ENCODE measurements around the gene SNX12.
A peak's percentile ranks its signal among the peaks of the same experiment; 100 is the strongest.

The SNX12 gene

DNA sequence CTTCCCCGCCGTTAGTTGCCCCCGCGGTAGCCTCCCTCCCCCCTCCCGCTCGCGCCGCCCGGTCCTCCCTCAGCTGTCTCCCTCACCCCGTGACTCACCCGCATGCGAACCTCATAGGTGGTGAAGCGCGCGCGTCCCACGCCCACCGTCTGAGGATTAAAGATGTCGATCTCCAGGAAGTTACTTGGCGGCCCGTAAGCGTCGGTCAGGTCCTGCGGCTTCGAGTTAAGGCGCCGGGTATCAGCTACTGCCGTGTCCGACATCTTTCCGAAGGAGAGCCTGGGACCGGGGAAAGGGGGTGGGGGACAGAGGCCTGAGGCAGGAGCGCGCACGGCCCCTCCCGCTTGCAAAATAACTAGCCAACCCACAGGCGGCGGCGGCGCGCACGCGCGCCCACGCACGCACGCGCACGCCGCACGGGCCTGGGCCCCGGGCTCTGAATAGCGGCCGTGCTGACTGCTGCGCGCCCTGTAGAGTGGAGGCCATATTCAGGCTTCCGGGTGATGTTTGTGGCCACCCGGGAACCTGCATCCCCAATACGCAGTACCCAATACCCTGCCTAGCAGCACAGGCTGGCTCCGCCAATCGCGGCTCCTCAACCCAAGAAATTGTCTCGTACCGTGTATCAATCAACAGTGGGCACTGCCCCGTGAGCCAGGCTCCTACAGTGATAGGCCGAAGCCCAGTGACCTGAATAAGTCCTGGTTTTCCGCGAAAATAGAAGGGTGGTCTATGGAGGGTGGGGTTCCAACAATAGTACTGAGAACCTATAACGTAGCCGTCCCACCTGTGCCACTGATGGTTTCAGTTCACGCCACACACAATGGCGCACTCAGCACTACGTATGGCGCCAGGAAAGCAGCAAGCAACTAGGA, at the start of gene SNX12:
Gene SNX12 (minus strand): TSS at position 291 of the 875 bp plus-strand sequence. CDS start 28 bp downstream, at position 263.
- peak; percentile 97 for FAIRE-seq

DNA sequence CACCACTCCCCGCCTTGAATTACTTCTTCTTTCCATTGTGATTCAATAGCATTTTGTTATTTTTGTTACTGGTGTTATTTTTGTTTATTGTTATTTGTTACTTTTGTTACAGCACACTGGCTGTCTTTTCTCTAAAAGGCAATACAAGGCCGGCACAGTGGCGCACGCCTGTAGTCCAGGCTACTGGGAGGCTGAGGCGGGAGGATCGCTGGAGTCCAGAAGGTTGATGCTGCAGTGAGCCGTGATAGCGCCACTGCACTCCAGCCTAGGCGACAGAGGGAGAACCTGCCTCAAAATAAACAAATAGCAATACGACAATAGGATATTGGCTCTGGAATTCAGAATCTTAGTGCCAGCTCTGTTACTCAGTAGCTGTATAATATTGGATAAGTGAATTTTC, 49.2 kb upstream of the SNX12 start:
- FAIRE-seq = no peak

DNA sequence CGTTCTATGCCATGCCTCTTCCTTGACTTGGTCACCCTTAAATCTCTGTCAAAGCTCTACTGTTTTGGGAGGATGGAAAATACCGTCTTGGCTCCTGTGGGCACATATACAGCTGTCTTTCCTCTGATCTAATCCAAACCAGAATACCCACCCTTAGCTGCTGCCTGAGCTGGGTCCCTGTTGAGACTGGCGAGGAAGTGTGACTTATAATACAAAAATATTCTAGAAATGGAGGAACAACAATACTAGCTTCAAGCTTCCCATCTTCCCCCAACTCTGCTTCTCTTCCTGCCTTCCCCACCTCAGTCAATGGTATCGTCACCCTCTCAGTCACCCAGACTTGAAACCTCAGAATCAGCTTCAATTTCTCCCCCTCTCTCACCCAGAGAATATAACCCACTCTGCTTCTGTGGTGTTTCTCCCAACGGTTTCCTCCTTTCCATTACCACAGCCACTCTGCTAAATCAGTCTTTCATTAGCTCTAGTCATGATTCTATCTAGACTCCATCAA, 43.8 kb upstream of the SNX12 start:
- FAIRE-seq = no peak

GRCh38 chrX:71111141-71111843, 43.2 kb upstream of the SNX12 start, which contains the start of gene IL2RG:
TSS of gene IL2RG (minus strand) at chrX:71111577. CDS start at chrX:71111539, 38 bp downstream.
- no peak for FAIRE-seq

DNA sequence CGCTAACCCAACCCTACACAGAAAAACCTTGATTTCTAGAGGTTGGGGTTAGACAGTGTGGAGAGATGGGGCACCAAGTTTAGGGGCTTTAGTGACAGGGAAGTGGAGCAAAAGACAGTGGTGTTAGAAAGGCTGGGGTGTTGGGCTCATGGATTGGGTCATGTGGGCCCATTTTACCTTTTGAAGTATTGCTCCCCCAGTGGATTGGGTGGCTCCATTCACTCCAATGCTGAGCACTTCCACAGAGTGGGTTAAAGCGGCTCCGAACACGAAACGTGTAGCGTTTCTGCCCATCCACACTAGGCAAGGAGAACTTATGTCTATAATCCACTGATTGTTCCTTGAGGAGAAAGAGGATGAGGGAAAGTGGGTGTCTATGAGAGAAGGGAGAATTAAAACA, 40.9 kb upstream of the SNX12 start:
- no peak for FAIRE-seq

DNA sequence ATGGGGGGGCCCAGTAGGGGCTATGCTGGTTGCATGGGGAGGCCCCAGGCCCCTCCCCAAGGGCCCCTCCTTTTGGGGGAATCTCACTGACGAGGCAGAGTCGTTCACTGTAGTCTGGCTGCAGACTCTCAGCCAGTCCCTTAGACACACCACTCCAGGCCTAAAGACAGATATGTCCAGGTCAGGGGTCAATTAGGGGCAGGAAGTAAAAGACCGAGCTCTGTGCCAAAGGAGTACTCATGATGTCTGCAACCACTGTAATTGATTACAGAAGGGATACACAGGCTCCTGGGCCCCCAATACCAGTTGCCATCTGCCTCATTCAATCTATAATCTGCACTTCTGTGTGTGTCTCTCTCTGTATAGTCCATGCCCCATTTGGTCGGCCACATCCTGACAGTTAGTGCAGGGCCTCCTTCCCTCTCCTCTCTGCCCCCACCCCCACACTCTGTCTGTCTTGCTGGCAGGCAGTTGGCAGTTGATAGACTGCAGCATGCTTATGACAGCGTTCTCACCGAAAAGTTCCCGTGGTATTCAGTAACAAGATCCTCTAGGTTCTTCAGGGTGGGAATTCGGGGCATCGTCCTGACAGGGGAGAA, 39.7 kb upstream of the SNX12 start:
- FAIRE-seq = no peak

GRCh38 chrX:71107245-71107644, 39.1 kb upstream of the SNX12 start:
- FAIRE-seq = no peak

- no peak for FAIRE-seq
These were observed 38.3 kb upstream of the SNX12 start, which contains the start of gene CXorf65 for GRCh38 chrX:71106427-71106826. TSS of gene CXorf65 (minus strand) at chrX:71106740. CDS start at chrX:71106556, 184 bp downstream.

DNA sequence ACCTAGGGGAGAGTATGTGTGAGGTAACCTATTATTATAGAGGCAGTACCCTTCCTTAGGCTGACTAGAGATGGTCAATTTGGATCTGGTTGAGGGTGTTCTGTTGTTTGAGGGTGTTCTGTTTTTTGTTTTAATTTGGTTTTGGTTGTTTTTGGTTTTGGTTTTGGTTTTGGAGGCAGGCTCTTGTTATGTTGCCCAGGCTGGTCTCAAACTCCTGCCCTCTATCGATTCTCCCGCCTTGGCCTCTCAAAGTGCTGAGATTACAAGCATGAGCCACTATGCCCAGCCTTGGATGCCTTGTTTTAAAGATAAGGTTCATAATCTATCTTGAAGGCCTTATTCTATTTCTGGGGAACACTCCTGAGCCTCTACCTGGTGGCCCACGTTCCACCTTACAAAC, 37.5 kb upstream of the SNX12 start:
- FAIRE-seq = no peak

- FAIRE-seq = no peak
These were observed 35.2 kb upstream of the SNX12 start for GRCh38 chrX:71103110-71103983.

DNA sequence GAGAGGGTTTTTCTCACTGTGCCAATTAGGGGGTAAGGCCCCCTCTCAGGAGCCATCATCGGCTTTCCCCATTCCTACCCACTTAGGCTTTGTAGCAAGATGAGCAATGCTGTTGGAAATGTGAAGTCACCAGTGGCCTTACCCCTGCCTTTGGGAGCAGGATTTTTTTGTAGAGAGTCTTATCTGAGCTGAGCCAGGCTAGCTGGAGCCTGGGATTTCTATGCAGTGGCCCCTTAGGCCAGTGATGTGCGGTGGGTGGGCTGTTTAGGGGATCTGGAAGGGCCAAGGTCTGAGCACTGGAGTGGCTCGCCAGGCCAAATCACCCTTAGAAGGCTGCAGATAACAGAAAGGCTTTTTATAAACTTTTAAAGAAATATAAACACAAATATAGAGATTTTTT, 34.2 kb upstream of the SNX12 start:
- FAIRE-seq = no peak

DNA sequence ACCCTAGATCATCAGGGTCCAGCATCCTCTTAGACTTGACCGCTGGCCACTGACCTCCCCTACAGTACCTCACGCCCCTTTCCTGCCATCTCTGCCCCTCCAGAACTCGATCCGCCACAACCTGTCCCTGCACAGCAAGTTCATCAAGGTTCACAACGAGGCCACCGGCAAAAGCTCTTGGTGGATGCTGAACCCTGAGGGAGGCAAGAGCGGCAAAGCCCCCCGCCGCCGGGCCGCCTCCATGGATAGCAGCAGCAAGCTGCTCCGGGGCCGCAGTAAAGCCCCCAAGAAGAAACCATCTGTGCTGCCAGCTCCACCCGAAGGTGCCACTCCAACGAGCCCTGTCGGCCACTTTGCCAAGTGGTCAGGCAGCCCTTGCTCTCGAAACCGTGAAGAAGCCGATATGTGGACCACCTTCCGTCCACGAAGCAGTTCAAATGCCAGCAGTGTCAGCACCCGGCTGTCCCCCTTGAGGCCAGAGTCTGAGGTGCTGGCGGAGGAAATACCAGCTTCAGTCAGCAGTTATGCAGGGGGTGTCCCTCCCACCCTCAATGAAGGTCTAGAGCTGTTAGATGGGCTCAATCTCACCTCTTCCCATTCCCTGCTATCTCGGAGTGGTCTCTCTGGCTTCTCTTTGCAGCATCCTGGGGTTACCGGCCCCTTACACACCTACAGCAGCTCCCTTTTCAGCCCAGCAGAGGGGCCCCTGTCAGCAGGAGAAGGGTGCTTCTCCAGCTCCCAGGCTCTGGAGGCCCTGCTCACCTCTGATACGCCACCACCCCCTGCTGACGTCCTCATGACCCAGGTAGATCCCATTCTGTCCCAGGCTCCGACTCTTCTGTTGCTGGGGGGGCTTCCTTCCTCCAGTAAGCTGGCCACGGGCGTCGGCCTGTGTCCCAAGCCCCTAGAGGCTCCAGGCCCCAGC, 32.7 kb upstream of the SNX12 start:
- no peak for FAIRE-seq

DNA sequence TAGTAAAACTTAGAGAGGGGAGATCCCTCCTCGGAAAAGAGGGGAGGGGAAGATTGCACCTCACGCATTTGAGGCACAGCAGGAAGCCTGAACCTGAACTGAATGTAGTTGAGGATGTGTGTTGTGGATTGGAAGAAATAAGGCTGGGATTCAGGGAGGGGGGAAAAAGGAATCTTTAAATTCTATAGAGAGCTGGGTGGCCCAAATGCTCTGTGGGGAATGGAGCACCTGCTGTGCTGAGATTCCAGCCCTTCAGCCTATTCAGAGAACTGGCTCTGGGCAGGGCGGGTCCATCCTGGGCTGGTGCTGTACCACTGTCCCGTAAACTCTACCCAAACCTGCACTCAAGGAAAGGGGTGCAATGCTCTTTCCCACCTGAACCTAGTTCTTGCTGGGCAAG, 31.6 kb upstream of the SNX12 start:
- no peak for FAIRE-seq

- FAIRE-seq = no peak
These were observed 30.9 kb upstream of the SNX12 start for GRCh38 chrX:71098951-71099506.

- FAIRE-seq = no peak
These were observed 30.2 kb upstream of the SNX12 start for GRCh38 chrX:71098302-71098701.

DNA sequence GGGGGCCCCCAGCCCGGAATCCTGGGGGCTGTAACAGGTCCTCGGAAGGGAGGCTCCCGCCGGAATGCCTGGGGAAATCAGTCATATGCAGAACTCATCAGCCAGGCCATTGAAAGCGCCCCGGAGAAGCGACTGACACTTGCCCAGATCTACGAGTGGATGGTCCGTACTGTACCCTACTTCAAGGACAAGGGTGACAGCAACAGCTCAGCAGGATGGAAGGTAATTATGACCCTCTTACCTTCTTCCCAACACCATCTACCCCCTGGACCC, 28.6 kb upstream of the SNX12 start:
- FAIRE-seq = no peak

DNA sequence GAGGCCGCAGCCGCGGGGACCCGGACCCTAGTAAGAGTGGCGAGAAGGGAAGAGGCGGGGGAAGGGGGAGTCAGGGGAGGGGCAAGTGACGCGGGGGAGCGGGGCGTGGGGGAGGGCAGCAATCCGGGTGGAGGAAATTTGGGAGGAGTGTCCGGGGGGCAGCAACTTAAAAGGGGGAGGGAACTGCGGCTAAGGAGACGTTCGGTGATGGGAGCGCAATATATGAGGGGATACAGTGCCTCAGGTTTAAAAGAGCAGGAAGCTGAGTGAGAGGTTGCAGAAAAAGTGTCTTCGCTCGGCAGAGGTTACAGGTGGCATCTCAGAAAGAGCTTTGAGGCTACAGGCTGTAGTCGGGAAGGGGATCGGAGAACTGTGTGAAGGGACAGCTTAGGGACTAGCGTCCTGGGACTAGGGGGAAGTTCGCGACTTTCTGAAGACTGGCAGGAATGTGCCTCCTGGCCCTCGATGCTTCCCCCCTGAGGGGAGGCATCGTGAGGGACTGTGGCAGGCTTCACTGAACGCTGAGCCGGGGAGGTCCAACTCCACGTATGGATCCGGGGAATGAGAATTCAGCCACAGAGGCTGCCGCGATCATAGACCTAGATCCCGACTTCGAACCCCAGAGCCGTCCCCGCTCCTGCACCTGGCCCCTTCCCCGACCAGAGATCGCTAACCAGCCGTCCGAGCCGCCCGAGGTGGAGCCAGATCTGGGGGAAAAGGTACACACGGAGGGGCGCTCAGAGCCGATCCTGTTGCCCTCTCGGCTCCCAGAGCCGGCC, 28.0 kb upstream of the SNX12 start:
- FAIRE-seq = no peak

GRCh38 chrX:71095555-71095980, 27.4 kb upstream of the SNX12 start, which contains the start of gene FOXO4:
TSS of gene FOXO4 (plus strand) at chrX:71095851. CDS start at chrX:71096529, 678 bp downstream.
- peak; percentile 73 for FAIRE-seq

GRCh38 chrX:71095033-71095432, 26.9 kb upstream of the SNX12 start:
- FAIRE-seq = no peak

DNA sequence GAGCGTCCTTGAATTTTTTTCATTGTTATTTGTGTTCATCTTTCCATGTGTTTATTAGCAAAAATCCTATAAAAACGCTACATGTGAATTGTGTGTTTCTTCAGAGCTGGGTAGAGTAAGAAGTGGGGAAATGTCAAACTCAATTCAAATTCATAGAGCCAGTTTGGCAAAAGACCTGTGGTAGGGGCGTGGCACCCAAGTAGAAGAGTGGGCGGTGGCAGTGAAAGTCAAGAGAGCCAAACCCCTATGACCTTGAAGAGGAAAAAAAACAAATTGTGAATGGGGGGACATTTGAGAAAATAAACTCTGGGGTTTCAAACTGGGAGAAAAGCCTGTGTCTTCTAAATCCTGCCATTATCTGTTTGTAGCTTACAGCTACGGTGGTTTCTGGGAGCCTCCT, 23.1 kb upstream of the SNX12 start:
- no peak for FAIRE-seq

Data from G401.6 (cell line).